HG03139 (cell line): ENCODE measurements around the gene SCGB1D1.
"Not testable (repeated sequence)": the region's sequence is repeated elsewhere in the genome, so short reads cannot be mapped to it uniquely, and the experiment has no call there.

ENCODE experiments used
- ATAC-seq: cut with Tn5 transposase; IDR thresholded peaks from one replicate; pipeline ENCODE4 v1.9.1; 2021; ENCODE audit not compliant: unreplicated experiment

The SCGB1D1 gene

GRCh38 chr11:62157603-62158002, 32.4 kb upstream of the SCGB1D1 start:
- no peak for ATAC-seq

DNA sequence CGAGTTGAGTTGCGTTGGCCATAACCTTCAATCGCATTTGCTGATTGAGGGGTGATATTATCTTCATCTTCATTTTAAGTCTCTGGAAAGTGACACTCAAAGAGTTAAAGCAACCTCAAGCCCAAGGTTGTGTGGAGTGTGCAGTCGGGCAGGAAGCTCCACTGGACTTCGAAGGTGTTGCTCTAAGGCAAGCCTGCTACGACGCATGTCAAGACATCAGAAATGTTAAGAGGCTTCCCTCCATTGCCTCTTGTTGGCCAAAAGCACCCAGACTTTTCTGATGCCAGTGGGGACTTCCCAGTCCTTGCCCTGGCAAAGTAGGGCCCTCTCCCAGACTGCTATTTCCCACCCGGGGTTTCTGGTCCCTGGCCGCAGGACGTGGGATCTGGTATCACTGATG, 23.6 kb upstream of the SCGB1D1 start:
- no peak for ATAC-seq

- no peak for ATAC-seq
These were observed 20.6 kb upstream of the SCGB1D1 start for GRCh38 chr11:62169448-62169847.

DNA sequence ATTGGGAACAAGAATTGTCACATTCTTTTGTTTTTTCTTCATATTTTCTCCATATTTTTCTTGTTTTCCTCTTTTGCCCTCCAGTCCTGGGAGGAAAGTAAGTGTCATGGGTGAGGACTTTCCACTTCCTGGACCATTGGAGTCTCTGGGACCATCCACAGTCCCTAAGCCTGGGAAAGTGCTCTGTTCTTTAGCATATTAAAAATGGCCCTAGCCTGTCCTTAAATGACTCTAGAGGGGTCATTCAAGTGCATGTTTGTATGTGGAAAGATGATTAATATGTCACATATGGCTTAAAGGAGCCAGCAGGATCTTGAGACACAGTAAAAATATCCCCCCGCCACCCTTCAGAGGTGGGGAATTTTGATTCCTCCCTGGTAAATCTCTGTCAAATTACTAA, 20.1 kb upstream of the SCGB1D1 start:
- ATAC-seq = no peak

GRCh38 chr11:62171261-62171723, 18.7 kb upstream of the SCGB1D1 start:
- ATAC-seq = no peak

DNA sequence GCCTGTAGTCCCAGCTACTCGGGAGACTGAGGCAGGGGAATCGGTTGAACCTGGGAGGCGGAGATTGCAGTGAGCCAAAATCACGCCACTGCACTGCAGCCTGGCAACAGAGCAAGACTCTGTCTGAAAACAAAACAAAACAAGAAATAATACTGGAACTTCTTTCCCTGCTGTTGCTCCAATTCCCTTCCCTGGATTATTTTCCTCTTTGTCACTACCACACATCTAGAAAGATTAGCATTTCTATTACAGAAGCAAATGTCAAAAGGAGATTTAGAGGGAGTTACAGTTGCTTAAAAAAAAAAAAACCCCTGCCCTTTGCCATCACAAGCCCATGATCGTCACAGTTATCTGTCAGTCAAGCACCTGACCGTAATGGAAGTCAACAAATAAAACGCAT, 17.7 kb upstream of the SCGB1D1 start:
- no peak for ATAC-seq

GRCh38 chr11:62176766-62177165, 13.2 kb upstream of the SCGB1D1 start:
- ATAC-seq = no peak

- ATAC-seq = no peak
These were observed 10.0 kb upstream of the SCGB1D1 start for GRCh38 chr11:62179995-62180394.

DNA sequence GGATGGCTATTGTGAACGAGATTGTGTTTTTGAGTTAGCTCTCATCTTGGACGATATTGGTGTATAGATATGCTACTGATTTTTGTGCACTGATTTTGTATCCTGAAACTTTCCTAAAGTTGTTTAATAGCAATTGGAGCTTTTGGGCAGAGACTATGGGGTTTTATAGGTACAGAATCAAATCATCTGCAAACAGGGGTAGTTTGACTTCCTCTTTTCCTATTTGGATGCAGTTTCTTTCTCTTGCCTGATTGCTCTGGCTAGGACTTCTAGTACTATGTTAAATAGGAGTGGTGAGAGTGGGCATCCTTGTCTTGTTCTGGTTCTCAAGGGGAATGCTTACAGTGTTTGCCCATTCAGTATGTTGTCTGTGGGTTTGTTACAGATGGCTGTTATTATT, 8.9 kb upstream of the SCGB1D1 start:
- ATAC-seq = no peak

GRCh38 chr11:62182147-62182891, 7.7 kb upstream of the SCGB1D1 start:
- no peak for ATAC-seq

DNA sequence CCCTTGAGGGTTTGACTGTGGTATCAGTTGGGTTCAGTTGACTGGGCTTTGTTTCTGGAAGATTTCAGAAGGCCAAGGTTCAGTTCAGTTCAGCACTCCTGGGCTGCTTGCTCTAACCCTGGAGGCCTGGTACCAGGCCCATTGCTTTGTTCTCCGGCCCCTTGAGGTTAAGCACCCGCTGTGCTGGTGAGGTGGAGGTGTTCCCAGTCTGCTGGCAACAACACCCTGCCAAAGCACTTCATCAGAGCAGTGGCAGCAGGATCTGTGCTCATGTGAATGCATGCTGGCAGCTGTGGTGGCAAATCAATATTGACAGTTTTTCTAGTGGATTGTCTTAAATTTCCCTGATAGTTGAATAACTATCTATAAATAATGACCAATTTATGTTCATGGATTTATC, 3.8 kb upstream of the SCGB1D1 start:
- no peak for ATAC-seq

DNA sequence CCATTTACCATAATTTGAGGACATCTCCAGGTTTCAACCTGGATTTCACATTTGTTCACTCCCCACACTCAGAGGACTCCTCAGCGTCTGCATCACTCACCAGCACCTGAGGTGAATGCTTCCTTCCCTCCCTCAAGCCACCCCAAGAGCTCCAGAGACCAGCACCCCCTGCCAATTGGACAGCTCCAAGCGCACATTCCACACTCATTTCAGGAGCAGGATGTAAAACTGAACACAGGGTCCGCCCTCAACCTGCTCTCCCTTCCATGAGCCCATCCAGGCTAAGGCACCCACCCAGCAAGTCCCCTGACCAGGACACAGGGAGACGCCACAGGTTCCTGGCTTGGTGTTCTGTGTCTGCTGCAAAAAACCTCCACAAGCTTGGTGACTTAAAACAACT, 3.9 kb downstream of the SCGB1D1 start:
- ATAC-seq = no peak

- ATAC-seq = not testable (repeated sequence)
These were observed 5.0 kb downstream of the SCGB1D1 start for GRCh38 chr11:62195010-62195409.

DNA sequence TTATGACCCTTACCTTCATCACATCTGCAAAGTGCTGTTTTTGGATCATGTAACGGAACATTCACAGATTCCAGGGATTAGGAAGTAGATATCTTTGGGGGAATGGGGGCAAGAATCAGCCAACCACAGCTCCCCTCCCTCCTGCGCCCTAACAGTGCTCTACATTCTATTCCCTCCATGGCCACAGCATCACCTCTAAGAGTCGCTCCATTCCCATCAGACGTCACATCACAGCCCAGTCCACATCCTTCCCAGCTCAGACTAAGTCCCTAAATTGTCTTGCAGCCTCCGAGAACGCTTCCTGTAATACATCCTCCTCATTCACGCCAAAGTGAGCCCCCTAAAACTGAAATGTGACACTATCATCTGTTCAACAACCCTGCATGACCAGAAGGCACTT, 5.9 kb downstream of the SCGB1D1 start:
- no peak for ATAC-seq

GRCh38 chr11:62197400-62197799, 7.4 kb downstream of the SCGB1D1 start:
- ATAC-seq = not testable (repeated sequence)

DNA sequence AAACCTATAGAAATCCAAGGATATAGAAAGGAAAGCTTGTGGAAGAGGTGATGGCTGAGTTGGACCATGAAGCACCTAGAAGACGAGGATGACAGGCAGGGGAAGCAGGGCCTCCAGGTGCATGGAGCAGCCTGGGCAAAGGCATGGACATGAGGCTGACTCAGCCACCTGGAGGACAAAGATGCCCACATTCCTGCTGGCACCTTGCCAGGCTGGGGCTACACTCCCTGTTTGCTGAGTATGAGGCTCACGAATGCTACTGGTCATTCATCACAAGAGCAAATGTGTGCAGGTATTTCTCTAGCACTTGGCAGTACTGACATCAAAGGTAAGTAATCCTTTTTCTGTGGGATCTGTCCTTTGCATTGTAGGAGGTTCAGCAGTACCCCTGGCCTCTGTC, 11.4 kb downstream of the SCGB1D1 start:
- no peak for ATAC-seq

DNA sequence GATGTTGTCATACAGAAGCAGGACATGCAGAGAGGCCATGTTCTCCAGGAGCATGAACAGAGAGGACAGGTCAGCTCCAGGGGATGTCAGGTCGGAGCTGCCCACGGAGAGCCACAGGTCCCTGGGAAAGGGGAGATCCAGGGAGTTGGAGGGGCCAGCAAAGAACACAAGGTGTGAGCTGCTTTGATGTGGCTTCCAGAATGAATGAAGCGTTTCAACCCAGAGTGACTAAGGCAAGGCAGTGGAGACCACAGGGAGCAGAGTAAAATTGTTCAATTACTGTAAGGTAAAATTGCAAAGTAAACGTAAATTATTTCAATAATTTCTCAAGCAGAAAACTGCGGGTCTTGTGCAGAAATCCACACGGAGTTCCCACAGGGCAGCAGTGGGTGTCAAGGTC, 12.9 kb downstream of the SCGB1D1 start:
- ATAC-seq = no peak

DNA sequence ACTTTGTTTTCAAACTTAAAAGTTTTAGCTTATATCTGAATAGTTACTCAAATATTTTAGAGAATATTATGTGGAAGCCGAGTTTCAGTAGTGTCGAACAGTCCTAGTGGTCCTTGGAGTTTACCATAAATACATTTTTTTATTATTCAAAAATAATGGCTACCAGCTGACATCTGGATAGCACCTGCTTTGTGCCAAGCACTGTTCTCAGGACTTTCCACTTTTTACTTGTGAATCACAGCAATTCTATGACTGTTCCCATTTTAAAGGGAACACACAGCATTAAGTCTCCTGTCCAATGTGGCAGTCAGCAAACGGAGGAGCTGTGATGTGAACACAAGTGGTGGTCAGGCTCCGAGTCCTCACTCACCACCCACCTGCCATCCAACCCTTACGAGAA, 14.4 kb downstream of the SCGB1D1 start:
- ATAC-seq = no peak

GRCh38 chr11:62205441-62205840, 15.4 kb downstream of the SCGB1D1 start:
- ATAC-seq = no peak

- not testable (repeated sequence) for ATAC-seq
These were observed 16.5 kb downstream of the SCGB1D1 start for GRCh38 chr11:62206276-62207066.

- ATAC-seq = no peak
These were observed 18.7 kb downstream of the SCGB1D1 start for GRCh38 chr11:62208785-62209144.

- ATAC-seq = no peak
These were observed 27.3 kb downstream of the SCGB1D1 start for GRCh38 chr11:62217191-62217748.
